NCI-H2196 treated with DMSO at 0.1 percent for 48 hours (cell line): ENCODE data around the gene USP14.
"Not testable (repeated sequence)": the region's sequence is repeated elsewhere in the genome, so short reads cannot be mapped to it uniquely, and the experiment has no call there.

Experiments
- DNase-seq: peaks from one replicate; lab custom pipeline; 2025; ENCODE audit not compliant: unreplicated experiment; lab: John Stamatoyannopoulos, UW

The USP14 gene

GRCh38 chr18:158128-159036, at the start of gene USP14:
Gene USP14, plus strand, starts transcription at chr18:158557. Its CDS starts 142 bp downstream, at chr18:158699.
- DNase-seq = peak; percentile 99

GRCh38 chr18:108665-109063, 49.7 kb upstream of the USP14 start:
- DNase-seq = not testable (repeated sequence)

DNA sequence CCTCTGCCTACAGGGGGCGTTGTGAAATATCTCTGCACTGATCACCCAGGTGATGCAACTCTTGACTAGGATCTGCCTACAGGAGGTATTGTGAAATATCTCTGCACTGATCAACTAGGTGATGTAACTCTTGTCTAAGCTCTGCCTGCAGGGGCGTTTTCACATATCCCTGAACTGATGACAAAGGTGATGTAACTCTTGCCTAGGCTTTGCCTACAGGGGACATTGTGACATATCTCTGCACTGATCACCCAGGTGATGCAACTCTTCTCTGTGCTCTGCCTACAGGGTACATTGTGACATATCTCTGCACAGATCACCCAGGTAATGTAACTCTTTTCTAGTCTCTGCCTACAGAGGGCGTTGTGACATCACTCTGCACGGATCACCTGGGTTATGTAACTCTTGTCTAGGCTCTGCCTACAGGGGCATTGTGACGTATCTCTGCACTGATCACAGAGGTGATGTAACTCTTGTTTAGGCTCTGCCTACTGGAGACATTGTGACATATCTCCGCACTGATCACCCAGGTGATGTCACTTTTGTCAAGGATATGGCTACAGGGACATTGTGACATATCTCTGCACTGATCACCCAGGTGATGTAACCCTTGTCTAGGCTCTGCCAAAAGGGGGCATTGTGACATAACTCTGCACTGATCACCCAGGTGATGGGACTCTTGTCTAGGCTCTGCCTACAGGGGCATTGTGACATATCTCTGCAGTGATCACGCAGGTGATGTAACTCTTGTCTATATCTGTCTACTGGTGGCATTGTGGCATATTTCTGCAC, 49.0 kb upstream of the USP14 start:
- DNase-seq = not testable (repeated sequence)

- not testable (repeated sequence) for DNase-seq
Measured at GRCh38 chr18:109922-110261, 48.5 kb upstream of the USP14 start.

DNA sequence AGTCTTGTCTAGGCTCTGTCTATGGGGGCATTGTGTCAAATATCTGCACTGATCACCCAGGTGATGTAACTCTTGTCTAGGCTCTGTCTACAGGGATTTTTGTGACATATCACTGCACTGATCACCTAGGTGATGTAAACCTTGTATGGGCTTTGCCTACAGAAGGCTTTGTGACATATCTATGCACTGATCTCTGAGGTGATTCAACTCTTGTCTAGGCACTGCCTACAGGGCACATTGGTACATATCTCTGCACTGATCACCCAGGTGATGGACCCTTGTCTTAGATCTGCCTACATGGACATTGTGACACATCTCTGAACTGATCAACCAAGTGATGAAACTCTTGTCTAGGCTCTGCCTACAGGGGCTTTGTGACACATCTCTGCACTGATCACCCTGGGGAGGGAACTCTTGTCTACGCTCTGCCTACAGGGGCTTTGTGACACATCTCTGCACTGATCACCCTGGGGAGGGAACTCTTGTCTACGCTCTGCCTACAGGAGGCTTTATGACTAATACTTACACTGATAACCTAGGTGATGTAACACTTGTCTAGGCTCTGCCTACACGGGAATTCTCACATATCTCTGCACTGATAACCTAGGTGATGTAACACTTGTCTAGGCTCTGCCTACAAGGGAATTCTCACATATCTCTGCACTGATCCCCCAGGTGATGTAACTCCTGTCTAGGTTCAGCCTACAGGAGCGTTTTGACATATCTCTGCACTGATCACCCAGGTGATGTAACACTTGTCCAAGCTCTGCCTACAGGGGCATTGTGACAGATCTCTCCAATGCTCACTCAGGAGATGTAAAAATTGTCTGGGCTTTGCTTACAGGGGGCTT, 47.8 kb upstream of the USP14 start:
- DNase-seq = not testable (repeated sequence)

- DNase-seq = no peak
Measured at GRCh38 chr18:111306-112014, 46.9 kb upstream of the USP14 start.

GRCh38 chr18:112015-112733, 46.2 kb upstream of the USP14 start:
- DNase-seq = not testable (repeated sequence)

DNA sequence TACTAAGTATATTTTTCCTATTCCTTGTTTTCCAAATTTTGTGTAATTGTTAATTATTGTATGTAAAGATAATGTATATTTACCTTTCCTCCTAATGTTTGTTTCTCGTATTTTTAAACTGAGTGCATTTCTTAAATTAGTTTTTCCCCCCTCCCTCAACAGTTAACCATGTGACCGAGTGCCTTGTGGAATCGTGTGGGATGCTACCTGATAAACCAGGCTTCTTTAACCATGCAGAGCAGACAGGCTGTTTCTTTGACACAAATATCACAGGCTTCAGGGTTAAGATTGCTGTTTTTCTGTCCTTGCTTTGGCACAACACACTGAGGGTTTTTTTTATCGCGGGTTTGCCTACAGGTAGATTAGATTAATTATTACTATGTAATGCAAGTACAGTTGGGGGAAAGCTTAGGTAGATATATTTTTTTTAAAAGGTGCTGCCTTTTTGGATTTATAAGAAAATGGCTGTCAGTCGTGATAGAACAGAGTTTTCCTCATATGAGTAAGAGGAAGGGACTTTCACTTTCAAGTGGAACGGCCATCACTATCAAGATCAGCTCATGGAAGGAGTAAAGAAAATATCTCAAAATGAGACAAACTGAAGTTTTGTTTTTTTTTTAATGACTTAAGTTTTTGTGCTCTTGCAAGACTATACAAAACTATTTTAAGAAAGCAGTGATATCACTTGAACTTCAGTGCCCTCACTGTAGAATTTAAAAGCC, 37.7 kb upstream of the USP14 start:
- not testable (repeated sequence) for DNase-seq

DNA sequence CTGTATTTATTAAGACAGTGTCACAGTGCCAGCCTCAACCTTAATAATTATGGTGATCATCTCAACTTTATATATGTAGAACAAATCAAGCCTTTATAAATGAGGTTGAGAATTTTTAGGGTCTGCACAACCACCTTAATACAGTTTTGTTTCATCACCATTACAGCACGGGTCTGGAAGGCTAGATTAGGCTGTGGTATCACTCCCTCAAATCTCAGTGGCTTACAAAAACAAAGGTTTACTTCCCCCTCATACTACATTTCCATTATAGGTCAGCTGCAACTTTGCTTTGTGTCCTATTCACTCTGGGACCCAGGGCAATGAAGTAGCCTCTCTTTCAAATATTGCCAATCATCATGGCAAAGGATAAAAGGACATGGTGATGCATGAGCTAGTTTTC, 23.3 kb upstream of the USP14 start:
- no peak for DNase-seq

DNA sequence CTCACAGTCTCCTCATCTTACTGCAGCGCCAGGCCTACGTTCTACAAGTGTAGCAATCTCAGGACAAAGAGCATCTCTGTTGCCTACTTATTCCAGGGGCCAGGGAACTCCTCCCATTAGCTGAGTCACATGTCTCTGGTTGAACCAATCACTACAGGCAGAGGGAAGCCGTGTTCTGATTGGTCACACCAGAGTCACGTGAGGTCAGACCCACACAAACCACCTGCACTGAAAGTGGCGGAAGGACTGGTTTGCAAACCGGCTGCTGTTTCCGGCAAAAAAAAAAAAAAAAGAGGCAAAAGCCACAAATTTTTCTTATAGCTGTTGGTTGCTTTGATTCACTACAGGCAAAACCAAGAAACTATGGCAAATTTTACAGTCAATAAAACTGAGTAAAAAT, 21.9 kb upstream of the USP14 start:
- no peak for DNase-seq

- DNase-seq = no peak
Measured at GRCh38 chr18:137327-137726, 21.0 kb upstream of the USP14 start.

GRCh38 chr18:140670-141266, 17.6 kb upstream of the USP14 start:
- DNase-seq = no peak

- DNase-seq = not testable (repeated sequence)
Measured at GRCh38 chr18:142624-143296, 15.6 kb upstream of the USP14 start.

DNA sequence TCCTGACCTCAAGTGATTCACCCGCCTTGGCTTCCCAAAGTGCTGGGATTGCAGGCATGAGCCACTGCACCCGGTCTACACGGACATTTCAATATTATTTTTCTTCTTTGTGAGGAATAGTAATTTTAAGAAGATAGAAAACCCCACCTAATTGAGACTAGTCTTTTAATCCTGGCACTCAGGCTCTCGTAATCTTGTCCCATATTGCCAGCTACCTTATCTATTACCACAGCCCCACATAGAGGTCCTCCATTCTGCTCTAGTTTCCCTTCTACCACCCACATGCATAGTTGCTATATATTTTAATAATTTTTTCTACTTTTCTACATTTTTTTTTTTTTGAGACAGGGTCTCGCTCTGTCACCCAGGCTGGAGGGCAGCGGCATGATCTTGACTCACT, 9.5 kb upstream of the USP14 start:
- no peak for DNase-seq

DNA sequence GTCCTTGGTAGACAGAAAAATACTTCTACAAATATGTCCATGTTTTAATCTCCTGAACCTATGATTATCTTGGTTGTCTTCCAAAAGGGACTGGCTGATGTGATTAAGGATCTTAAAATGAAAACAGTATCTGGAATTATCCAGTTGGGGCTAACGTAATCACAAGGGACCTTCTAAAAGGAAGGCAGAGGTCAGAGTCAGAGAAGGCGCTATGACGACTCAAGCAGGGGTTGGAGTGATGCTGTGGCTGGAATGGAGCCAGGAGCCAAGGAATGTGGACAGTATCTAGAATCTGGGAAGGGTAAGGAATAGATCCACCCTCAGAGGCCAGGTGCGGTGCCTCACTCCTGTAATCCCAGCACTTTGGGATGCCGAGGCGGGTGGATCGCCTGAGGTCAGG, 4.2 kb upstream of the USP14 start:
- DNase-seq = no peak

DNA sequence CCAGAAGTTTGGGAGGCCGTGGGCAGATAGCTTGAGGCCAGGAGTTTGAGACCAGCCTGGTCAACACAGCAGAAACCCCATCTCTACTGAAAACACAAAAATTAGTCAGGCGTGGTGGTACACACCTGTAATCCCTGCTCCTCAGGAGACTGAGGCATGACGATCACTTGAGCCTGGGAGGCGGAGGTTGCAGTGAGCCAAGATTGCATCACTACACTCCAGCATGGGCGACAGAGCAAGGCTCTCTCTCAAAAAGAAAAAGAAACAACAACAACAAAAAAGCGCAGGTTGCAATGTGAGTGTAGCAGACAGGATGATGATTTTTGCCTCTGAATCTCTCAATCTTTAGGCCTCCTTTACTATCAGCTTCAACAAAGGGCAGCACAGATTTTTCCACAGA, 2.7 kb upstream of the USP14 start:
- DNase-seq = no peak

DNA sequence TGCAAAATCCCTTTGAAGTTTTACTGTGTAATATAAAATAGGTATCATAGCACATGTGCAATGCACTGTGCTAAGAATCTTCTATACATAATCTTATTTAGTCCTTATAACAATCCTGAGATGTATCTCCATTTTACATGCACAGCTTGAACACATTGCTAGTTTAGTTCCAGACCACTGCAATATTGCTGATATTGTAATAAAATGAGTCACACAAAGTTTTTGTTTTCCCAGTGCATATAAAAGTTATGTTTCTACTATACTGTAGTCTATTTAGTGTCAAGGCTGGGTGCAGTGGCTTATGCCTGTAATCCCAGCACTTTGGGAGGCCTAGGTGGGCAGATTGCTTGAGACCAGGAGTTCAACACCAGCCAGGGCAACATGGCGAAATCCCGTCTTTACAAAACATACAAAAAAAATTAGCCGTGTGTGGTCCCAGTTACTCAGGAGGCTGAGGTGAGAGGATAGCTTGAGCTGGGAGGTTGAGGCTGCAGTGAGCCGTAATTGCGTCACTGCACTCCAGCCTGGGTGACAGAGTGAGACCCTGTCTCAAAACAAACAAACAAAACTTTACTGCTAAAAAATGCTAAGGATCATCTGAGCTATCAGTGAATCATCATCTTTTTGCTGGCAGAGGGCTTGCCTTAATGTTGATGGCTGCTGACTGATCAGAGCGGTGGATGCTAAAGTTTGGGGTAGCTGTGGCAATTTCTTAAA, 1.7 kb upstream of the USP14 start:
- DNase-seq = no peak
